Activated CD4-positive, alpha-beta T cell treated with anti-CD3 and anti-CD28 coated beads, Interleukin-2, amount 50 U/mL, for 1 hour (primary cell): Measurements from ENCODE around the gene HTRA2.

Experiments
- DNase-seq: peaks from one replicate; pipeline ENCODE4 v3.0.0-alpha.2; 2020

Gene HTRA2

DNA sequence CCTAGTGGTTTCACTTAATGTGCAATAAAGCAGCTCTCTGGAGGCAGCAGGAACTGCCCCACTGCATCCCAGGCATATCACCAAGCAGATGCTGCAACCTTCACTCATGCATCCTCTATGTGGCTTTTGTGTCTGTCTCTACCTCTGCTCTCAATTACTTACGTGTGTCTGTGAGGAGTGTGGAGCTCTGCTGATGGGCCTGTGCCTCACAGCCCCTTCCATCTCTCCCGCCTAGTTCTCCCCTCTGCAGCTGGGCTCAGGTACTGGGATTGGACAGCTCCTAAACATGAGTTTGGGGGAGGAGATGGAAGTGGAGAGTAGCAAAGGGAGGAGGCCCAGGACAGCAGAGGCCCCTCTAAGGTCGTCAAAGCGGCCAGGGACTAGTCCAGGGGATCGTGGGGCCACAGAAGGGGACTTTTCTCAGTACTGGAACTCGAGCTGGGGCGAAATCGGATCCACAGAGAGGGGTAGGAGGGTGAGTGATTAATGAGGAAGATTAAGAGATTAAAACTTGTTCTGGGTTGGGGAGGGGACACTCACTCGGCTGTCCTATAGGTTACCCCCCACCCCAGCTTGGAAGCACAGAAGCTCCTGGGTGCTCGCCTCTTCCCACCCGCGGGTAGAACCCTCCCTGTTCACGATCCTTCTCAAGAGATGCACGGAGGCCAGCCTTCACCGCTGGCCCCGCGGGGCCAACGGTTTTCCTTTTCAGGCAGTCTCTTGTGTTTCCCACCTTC lies 28.2 kb upstream of the HTRA2 start:
- DNase-seq = no peak

DNA sequence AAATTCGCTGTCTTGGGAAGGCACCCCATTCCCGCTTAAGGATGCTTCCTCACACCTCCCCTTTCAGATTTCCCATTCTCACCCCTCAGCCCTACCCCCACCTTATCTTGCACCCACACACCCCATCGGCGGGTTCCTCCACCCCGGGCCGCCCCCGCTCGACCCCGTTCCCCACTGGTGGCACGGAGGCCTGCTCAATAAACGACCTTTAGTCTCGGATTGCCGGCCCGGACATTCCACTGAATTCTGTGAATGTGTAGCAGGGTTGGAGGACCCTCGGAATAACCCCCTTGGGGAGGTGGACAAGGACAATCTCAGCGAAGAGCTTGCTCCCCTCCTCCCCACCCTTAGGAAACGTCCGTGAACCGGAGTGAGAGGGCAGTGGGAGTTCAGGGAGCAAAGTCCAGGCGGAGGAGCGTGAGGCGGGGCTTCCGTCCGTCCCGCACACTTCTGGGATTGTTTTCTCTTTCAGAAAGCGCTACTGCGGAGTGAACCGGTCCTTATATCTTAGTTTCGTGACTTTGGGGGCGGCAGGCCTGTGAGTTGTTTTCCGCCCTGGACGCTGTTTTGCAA lies 27.5 kb upstream of the HTRA2 start:
- DNase-seq = no peak

DNA sequence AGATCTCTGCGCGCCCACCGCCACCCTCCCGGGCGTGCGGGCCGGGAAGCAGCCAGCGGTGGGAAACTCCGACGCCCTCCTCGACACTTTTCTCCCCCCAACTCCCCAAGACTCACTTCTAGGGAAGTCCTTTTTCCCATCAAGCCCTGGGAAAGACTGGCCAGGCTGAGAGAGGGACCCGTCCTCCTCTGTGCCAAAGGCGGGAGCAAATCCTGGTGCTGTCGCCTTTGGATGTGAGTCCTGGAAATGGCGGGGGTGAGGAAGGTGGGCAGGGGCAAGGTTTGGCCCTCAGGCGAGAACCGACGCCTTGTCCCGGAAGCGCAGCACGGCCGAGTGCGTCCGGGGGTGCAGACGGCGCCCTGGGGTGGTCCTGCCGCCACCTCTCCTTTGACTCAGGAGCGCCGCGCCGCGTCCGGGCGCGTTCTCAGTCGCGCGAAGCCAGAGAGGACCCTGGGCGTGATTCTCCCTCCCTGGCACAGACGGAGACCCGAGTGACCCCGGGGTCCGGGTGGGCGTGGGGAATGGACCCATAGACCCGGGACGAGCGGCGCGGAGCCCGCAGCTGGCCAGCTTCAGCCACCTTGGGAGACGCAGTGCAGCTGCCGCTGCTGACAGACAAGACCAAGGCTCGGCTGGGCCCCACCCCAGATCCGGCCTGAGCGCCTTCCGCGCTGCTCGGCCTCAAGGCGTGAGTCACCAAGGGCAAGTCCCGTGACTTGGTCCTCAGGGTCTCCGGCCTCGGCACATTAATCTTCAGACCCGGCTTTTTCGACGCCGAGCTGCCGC lies 26.8 kb upstream of the HTRA2 start:
- DNase-seq = peak; percentile 23

DNA sequence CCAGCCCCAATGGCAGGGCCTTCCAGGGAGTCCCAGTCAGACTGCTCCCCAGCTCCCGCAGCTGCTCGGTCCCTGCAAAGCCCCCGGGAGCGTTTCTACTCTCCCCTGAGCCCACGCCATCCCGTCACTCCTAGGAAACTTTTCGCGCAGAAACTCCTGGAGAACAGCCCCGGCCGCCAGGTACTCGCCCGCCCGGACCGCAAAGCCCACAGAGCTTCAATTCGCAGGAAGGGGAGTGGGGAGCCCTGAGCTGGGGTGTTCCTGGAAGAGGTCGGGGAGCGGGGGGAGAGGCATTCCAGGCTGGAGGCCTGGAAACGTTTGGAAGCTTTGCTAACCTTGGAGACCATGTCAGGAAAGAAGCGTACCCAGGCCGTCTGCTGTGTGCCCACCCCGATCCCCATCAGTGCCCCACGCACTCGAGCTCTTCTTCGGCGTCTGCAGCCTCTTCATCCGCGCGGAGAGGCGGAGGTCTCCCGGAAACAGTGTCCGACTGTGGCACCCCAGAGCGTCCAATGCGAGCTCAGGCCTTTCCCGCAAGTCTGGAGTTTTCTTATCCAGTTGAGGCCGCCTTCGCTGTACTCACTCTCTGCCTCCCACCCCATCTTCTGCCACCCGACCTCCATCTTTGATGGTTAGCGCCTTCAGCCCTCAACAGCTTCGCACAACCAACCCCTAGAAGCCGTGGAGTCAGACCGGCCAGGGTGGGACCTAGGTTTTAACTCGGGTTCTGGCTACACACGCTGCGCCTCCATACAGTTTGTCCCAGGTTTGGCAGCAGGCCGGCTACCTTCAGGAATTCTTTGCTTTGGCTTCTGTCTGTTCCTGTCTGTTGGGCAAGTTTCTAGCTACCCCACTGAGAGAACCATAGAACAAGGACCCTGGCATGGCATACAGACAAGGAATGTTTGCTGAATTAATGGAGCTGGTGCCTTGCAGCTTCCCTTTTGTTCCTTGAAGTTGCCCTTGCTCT lies 25.9 kb upstream of the HTRA2 start:
- no peak for DNase-seq

DNA sequence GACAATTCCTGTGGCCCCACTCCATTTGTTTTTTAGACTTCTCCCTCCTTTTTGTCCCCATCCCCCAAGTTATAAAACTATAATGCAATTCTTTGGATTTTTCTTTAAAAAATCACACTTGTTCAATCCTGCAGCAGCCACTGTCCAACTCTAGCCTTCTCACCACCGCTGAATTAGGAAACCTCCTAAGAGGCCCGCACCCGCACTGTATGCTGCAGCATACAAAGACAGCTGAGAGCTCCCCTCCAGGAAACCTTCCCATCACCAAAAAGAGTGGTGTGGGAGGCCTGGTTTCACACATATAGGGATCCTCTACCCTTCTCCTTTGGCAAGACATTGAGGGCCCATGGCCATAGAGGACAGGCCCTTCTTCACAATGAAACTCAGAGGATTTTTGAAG lies 25.1 kb upstream of the HTRA2 start:
- no peak for DNase-seq

DNA sequence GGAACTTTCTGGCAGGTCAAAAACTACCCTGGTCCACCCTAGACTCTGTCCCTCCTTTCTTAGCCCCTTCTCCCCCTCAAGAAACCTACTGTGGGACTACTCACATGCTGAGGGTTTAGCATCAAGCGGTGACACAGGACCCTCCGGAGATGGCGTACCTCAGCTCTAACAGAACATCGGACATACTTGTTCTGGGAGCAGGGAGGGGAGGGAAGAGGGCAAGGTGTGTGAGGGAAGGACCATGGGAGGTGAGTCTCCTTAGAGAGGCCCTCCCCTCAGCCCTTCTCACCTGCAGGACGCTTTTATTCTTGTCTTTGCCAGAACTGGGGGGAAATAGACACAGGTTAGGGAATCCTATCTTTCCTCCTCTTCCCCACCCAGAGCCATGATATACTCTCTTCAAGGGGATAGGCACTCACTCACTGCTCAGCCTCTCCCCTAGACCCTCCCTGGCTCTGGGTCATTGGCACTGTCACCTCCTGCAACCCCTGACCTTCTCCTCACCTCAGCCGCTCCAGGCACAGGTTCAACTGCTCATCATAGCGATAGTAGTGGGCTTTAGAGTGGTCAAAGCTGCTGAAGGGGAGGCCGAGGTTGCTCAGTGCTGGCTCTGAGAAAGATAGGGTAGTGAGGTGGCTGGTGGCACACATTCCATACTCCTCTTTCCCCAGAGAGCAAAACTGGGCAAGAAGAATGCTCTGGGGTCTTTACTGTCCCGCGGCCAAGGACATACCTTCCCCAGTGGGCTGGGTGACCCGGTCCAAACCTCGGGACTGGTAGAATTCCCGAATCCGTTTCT lies 24.1 kb upstream of the HTRA2 start:
- no peak for DNase-seq

DNA sequence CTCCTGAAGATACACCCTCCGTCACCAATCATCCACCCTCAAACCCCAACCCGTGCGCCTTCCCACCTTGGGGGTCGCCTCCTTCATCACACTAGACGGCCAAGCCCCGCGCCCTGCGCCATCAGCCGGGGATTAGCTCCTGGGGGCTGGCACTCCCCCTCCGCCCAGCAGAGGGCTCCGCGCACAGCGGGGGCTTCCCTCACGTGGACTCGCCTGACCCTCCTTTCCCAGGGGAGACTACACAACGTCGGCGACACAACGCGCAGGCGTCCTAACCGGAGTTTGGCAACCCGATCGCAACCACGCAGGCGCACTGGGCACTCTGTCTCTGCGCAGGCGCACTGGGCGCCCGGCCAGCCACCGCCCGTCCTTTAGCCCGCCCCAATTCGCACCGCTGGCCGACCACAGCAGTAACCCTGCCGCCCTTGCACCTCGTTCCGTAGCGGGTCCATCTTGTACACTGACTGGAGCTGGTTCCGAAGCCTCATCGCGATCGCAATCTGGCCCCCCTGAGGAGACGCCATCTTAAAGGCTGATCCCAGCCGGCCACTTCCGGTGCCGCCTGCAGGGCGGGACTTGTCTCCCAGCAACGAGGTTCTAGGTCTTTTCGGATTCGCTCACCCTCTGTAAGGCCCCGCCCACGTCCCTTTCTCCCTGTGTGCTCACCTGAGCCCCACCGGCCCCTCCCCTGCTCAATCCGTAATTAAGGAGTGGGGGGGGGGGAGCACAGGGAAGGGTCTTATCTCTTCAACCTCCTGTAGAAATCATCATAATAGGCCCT lies 22.4 kb upstream of the HTRA2 start, which contains the start of gene PCGF1:
PCGF1 (minus strand) TSS at position 551 of the 781 bp plus-strand sequence; CDS start at position 524, 27 bp downstream.
- peak; percentile 99 for DNase-seq

DNA sequence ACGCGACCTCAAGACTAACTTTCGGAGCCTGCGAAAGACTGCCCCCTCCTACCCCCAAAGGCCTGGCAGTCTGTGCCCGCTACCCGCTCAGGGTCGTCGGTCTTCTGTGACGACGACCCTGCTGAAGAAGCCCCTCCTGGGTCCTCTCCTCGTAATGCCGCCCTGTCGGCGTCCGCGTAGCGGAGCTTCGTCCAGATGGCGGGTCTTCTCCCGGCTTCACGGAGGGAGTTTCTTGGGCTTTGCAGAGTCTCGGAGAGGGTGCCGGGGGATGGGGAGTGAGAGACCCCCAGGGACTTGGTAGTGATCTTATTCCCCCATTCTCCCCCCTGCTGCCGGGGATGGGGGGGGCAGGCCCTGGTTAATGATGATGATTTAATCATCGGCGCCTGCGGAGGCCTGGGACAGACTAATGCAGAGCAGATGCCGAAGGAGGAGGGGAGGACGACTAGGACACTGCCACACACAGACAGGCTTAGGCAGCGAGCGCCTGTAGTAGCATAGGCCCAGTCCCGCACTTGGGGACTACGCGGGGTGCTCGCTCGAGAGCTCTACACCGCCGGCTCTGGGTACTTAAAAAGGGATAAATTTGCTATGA lies 21.7 kb upstream of the HTRA2 start:
- no peak for DNase-seq

DNA sequence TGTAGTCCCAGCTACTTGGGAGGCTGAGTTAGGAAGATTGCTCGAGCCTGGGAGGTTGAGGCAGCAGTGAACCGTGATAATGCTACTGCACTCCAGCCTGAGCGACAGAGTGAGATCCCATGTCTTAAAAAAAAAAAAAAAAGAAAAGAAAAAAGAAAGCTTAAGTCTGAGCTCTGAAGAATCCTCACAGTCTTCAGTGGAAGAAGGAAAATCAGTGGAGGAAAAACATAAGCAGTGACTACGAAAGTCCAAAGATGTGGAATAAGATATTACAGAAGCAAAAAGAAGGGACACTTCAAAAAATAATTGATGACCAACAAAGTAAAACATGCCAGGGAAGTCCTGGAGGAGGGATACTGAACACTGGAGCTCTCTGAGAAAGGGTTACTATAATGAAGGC lies 19.5 kb upstream of the HTRA2 start:
- no peak for DNase-seq

DNA sequence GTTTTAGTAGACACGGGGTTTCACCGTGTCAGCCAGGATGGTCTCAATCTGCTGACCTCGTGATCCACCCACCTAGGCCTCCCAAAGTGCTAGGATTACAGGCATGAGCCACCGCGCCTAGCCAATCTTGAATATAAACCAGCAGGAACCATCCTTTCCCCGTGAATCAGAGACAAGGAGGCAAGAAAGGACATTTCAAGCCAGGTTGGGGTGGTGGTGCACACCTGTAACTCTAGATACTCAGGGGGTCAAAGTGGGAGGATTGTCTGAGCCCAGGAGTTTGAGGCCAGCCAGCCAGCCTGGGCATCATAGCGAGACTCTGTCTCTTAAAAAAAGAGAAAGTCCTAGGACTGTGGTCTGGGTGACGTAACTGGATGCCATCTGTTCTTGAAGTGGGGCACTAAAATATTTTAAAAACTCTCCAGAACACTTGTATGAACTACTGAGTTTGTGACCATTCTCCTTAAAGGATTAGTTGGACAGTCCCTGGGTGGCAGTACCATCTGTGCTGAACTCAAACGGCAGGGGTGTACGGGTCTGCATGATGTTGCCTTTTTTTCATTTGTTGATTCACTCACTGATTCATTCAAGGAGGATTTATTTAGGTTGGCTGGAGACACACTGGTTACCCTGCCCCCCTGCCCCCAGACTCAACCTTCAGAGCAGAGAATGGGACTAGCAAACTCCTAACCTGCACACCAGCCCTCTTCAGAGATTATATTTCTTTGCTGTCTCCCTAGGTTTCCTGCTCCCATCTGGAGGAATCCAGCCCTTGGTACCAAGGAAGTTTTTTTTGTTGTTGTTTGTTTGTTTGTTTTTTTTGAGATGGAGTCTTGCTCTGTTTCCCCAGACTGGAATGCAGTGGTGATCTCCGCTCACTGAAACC lies 18.4 kb upstream of the HTRA2 start:
- no peak for DNase-seq

DNA sequence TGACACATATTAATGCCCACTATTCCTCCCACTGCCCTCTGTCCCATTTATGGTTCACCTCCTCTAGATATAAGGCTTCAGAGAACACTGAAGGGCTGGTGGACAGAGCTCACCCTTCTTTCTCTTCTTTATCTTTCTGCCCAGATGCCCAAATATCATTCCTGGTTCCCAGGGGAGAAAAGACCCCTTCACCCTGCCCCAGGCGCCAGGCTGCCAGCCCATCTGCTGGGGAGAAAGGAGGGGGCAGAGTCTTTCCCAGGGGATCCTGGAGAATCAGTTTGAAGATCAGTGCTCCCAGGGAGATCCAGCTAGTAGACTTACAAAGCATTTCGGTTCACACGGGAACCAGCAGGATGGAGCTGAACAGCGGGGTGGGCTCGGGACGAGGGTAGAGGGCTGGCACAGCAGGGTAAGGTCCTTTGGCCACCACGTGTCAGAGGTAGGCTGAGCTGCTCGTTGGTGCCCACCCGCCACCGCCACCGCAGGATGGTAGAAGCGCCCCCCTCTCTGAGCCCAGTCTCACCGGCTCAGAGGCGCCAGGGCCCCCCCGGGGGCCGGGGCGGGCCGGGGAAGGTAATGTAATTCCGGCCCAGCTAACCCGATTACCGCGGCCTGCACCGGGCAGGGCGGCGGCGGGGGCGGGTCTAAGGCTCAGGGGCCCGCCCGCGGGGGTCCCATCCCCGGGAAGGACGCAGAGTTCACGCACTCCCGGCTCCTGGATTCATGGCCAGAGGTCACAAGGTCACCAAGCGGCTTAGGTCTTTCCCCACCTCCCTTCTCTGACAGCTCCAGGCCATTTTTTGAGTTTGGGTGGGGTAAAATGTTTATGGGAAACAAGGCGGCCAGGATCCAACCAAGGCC lies 16.8 kb upstream of the HTRA2 start:
- no peak for DNase-seq

DNA sequence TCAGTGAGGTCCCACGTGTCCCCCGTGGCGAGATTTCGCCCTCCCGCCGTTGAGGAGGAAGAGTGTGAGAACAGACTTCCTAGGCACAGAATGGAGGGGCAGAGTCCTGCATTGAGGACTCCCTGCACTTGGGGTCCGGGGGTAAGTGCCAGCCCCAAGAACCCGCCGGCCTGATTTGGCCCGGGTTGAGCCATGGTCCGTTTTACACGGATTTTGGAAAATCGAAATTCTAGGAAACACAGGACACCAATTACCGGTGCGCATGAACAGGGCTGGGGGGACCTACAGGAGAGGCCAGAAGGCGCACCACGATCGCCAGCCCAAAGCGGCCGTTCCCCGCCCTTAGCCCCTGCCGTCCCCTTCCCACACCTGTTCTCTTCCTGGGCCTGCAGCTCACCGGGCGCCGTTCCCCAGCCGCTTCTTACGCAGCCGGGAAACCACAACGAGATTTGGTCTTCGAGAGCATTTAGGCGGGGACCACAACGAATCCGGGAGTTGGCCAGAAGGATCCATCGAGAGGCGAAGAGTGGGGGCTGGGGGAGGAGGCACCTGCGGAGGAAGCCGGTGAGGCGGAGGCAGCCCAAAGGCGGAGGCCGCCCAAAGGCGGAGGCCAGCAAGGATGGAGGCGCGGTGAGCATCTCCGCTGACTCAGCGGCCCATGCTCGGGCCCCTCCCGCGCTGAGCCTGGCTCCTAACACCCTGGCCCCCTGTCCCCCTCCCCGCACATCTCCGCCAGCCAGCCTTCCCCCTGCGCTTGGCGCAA lies 15.9 kb upstream of the HTRA2 start:
- DNase-seq = no peak

DNA sequence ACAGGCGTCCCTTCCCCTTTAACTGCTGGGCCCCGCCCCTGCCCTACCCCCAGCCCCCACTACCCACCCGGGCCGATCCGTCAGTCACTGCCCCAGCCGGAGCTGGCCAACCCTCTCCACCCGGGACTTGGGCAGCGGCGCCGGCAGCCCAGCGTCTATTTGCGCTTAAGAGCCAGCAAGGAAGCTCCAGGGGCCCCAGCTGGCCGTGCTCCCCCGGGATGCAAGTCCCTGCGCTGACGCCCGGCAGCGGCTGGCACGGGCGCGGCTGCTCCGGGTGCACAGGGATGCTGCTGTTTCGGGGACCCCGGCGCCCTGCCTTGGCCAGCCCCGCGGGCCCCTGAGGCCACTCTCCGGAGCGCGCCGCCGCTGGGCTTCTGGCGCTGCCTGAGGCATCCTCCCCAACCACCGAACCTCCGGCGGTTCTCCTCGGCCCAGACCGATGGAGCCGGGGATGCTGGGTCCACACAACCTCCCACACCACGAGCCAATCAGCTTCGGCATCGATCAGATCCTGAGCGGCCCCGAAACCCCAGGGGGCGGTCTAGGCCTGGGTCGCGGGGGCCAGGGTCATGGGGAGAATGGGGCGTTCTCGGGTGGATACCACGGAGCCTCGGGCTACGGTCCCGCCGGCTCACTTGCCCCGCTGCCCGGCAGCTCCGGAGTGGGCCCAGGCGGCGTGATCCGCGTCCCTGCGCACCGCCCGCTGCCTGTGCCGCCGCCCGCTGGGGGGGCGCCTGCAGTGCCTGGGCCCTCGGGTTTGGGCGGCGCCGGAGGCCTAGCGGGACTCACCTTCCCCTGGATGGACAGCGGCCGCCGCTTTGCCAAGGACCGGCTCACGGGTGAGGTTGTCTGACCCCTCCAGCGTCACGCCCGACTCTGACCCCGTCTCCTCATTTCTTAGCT lies 15.1 kb upstream of the HTRA2 start, which contains the start of gene TLX2:
TLX2 (plus strand) TSS at position 83 of the 903 bp plus-strand sequence; CDS start at position 440, 357 bp downstream.
- no peak for DNase-seq

DNA sequence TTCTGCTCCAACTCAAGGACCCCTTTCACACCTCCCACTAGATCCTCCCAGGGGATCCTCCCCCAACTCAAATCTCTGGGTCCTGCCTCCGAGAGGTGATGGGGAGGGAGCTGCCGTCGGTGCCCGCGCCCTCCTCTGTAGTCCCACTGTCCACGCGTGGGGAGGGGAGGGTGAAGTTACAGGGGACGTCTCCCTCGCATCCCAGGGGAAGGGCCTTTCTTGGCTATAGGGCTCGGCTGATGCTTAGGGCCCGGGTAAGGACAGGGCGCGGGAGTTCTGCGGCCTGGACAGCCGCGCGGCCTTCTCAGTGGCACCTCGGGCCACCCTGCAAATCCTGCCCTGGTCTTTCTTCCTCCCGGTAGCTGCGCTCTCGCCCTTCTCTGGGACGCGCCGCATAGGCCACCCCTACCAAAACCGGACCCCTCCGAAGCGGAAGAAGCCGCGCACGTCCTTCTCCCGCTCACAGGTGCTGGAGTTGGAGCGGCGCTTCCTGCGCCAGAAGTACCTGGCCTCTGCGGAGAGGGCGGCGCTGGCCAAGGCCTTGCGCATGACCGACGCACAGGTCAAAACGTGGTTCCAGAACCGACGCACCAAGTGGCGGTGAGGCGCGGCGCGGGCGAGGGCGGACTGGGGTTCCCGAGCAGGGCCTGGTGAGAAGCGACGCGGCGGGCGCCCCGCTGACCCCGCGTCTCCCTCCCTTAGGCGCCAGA lies 14.3 kb upstream of the HTRA2 start:
- DNase-seq = no peak

DNA sequence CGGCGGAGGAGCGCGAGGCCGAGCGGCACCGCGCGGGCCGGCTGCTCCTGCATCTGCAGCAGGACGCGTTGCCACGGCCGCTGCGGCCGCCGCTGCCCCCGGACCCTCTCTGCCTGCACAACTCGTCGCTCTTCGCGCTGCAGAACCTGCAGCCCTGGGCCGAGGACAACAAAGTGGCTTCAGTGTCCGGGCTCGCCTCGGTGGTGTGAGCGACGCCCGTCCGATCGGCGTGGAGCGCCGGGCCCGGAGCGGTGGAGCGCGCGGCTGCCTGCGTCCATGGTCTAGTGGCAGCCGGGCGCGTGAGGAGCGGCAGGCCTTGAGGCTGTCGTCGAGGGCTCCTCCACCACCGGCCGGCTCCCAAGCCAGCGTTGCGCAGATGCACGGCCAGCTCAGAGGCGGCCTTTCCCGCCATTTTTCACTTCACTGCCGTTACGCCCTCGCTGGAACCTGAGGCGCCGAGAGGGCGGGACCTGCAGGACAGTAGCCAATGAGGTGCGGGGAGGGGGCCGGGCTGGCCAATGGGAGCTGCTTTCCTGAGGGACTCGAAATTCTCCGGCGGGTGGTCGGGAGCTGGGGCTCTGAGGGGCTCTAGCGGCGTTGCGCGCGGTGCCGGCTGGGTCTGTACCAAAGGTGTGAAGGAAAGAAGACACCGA lies 13.6 kb upstream of the HTRA2 start:
- peak; percentile 73 for DNase-seq
